T-cell (primary cell): ENCODE measurements around the gene PRR5. TPM values are rescaled to one million over a fixed set of nuclear protein-coding genes. Genes with fewer than 3 reads are reported as not detected.

Source experiments
- ATAC-seq, 4 experiments: fragments of 200-7000 bp in 3 of 4; fragments of 150-1000 bp in 1 of 4; cut with Tn5 transposase; replicated peaks in 1 of 4; 1 replicate in 3 of 4; 2 replicates in 1 of 4; pipeline ENCODE4 v1.10.0; 2021; ENCODE audit warnings: moderate library complexity in 3 of 4, mild to moderate bottlenecking in 2 of 4, moderate number of reproducible peaks in 1 of 4
- CTCF ChIA-PET, 2 donors: fragments of 300-600 bp; sonication (Branson Sonifier 250); formaldehyde crosslinking; loops; one replicate each; lab custom pipeline; 2022; ENCODE audit warnings: antibody characterized with exemption in 2 of 2; lab: Charles Lee
- POLR2A ChIA-PET, 2 donors: fragments of 300-600 bp; sonication (Branson Sonifier 250); formaldehyde crosslinking; loops; one replicate each; lab custom pipeline; 2022; ENCODE audit warnings: antibody characterized with exemption in 2 of 2; lab: Charles Lee
- DNase-seq, 35 experiments: peaks; one replicate each; pipeline versions ENCODE4 v3.0.0 to v3.0.0-alpha.2; 2013 to 2023
- H3K27ac ChIP-seq: one replicate; pipeline ENCODE4 v1.5.1; 2013; ENCODE audit warnings: low read length
- H3K27me3 ChIP-seq, 2 experiments: replicated peaks in 1 of 2; 1 replicate in 1 of 2; 2 replicates in 1 of 2; pipeline versions ENCODE4 v1.6.1 to v1.7.0; 2013; ENCODE audit warnings: low read length in 1 of 2, mixed read lengths in 1 of 2; ENCODE audit not compliant: control insufficient read depth in 2 of 2, insufficient read depth in 2 of 2; ENCODE audit errors: extremely low read depth in 1 of 2
- H3K36me3 ChIP-seq, 2 donors: 1 replicate in 1 of 2; 2 replicates in 1 of 2; pipeline versions ENCODE4 v1.6.1 to v1.7.0; 2013; ENCODE audit warnings: low read length in 1 of 2; ENCODE audit not compliant: control insufficient read depth in 2 of 2, insufficient read depth in 1 of 2; ENCODE audit errors: extremely low read depth in 1 of 2
- H3K4me1 ChIP-seq, 2 experiments: 1 replicate in 1 of 2; 2 replicates in 1 of 2; pipeline versions ENCODE4 v1.6.1 to v1.7.0; 2013; ENCODE audit warnings: low read length in 2 of 2, mixed read lengths in 1 of 2; ENCODE audit not compliant: insufficient read depth in 2 of 2, control insufficient read depth in 1 of 2; ENCODE audit errors: extremely low read depth in 1 of 2
- H3K4me3 ChIP-seq, 2 donors: 1 replicate in 1 of 2; 2 replicates in 1 of 2; pipeline versions ENCODE4 v1.5.1 to v1.7.0; 2013; ENCODE audit warnings: mild to moderate bottlenecking in 2 of 2, low read length in 1 of 2, moderate library complexity in 1 of 2; ENCODE audit not compliant: control insufficient read depth in 1 of 2; ENCODE audit errors: extremely low read depth in 1 of 2
- H3K9me3 ChIP-seq: 2 replicates; pipeline ENCODE4 v1.7.0; 2013
- H3K27ac Mint-ChIP-seq, 2 donors: one replicate each; pipeline ENCODE4 v1.8.0; 2020 to 2021; ENCODE audit warnings: mild to moderate bottlenecking in 2 of 2, mixed read lengths in 2 of 2
- H3K27me3 Mint-ChIP-seq, 2 donors: one replicate each; pipeline ENCODE4 v1.8.0; 2021 to 2022; ENCODE audit warnings: mixed read lengths in 2 of 2
- H3K36me3 Mint-ChIP-seq: one replicate; pipeline ENCODE4 v1.8.0; 2021; ENCODE audit warnings: mixed read lengths
- H3K4me1 Mint-ChIP-seq, 3 donors: one replicate each; pipeline ENCODE4 v1.8.0; 2020 to 2022; ENCODE audit warnings: mixed read lengths in 3 of 3, mild to moderate bottlenecking in 1 of 3
- H3K4me3 Mint-ChIP-seq, 3 donors: one replicate each; pipeline ENCODE4 v1.8.0; 2020 to 2022; ENCODE audit warnings: mild to moderate bottlenecking in 3 of 3, mixed read lengths in 3 of 3, moderate library complexity in 3 of 3
- H3K9me3 Mint-ChIP-seq, 3 donors: one replicate each; pipeline ENCODE4 v1.8.0; 2020 to 2022; ENCODE audit warnings: mixed read lengths in 3 of 3
- WGBS: methylation state at CpG from one replicate; pipeline ENCODE4 v1.1.5; 2013; ENCODE audit warnings: missing lambda C conversion rate; ENCODE audit not compliant: insufficient coverage; 5-methylcytosine and 5-hydroxymethylcytosine counted together
- total RNA-seq, 35 experiments: library from RNA in 6 of 35; stranded (reverse) in 6 of 35; fragments of 120-200 nt in 1 of 35; gene quantifications; one replicate each; pipeline versions ENCODE4 v1.2.1 to v1.2.4 and lab custom pipeline; 2013 to 2026

PRR5 gene
- total RNA-seq, 5 donors from 2014 or later (not counting 1 experiment from before 2014, with no cell fraction given), result 37.0 to 64.0 (median 58.7) TPM

DNA sequence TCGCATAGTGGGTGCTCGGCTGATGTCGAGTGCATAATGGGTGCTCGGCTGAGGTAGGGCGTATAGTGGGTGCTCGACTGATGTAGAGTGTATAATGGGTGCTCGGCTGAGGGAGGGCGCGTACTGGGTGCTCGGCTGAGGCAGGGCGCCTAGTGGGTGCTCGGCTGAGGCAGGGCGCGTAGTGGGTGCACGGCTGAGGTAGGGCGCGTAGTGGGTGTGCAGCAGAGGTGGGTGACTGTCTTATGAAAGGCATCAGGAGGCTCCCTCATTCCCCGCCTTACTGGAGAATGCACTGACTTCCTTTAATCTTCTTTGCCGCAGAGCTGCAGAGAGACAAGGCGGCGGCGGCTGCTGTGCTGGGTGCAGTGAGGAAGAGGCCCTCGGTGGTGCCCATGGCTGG lies 84.1 kb downstream of the PRR5 start:
- ATAC-seq (no peak), DNase-seq (no peak)
- Mint-ChIP-seq H3K27ac (no peak overlapping the region), H3K9me3 (no peaks in the 10 kb centered on the region), H3K36me3 (no peaks in the 10 kb centered on the region), H3K4me1 (no peaks in the 10 kb centered on the region), H3K27me3 (peaks cover 8 to 22% of the 10 kb centered on the region in 2 donors), H3K4me3 (no peak overlapping the region)
- Histone ChIP-seq H3K9me3 (no peaks in the 10 kb centered on the region), H3K27me3 (peaks cover 0 to 18% of the 10 kb centered on the region in 2 experiments), H3K4me1 (no peaks in the 10 kb centered on the region), H3K4me3 (no peak overlapping the region), H3K27ac (no peak overlapping the region), H3K36me3 (no peaks in the 10 kb centered on the region)
- 94% methylated on average over 20 of the region's 23 CpGs for WGBS
- CTCF ChIA-PET, result no interaction called here
- POLR2A ChIA-PET, result no interaction called here

DNA sequence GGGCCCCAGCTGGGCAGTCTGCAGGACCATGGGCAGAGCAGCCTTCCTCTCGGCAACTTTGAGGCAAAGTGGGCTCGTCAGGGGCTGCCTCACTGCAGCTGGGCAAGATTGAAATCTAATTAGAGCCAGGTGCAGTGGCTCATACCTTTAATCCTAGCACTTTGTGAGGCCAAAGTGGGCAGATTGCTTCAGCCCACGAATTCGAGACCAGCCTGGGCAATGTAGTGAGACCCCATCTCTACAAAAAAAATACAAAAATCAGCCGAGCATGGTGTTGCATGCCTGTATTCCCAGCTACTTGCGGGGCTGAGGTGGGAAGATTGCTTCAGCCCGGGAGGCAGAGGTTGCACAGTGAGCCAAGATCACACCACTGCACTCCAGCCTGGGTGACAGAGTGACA lies 84.6 kb downstream of the PRR5 start:
- no peaks in the 10 kb centered on the region for H3K9me3 Mint-ChIP-seq
- POLR2A ChIA-PET, result no interaction called here
- H3K4me3 Mint-ChIP-seq, result no peak overlapping the region
- H3K27me3 Mint-ChIP-seq, result peaks cover 8 to 22% of the 10 kb centered on the region in 2 donors
- CTCF ChIA-PET, result no interaction called here
- H3K4me1 Mint-ChIP-seq, result no peaks in the 10 kb centered on the region
- H3K36me3 Mint-ChIP-seq, result no peaks in the 10 kb centered on the region
- Histone ChIP-seq H3K36me3 (no peaks in the 10 kb centered on the region), H3K27me3 (peaks cover 0 to 16% of the 10 kb centered on the region in 2 experiments), H3K27ac (no peak overlapping the region), H3K4me3 (no peak overlapping the region), H3K4me1 (no peaks in the 10 kb centered on the region), H3K9me3 (no peaks in the 10 kb centered on the region)
- WGBS, result 79% methylated on average over 2 of the region's 7 CpGs
- DNase-seq (no peak), ATAC-seq (no peak)
- H3K27ac Mint-ChIP-seq, result no peak overlapping the region

Other genes starting within 250 kb of the PRR5 start
- 10 to 100 TPM in 4 of 5 donors, 1 to 10 TPM in 1; 8.9 to 27.9 (median 23.8) TPM for gene RTL6, start 204.0 kb upstream of the PRR5 start, total RNA-seq
- 1 to 10 TPM in 4 of 5 donors, under 1 TPM in 1; 0.59 to 4.7 (median 2.0) TPM for gene ARHGAP8, start 50.4 kb downstream of the PRR5 start, total RNA-seq